GM12874 (cell line): ENCODE measurements around the gene LIAS.

Experiments used
- TF ChIP-seq, protein P1 (sequence below): IDR thresholded peaks from 2 replicates; pipeline ENCODE4 v1.5.1; 2011; ENCODE audit warnings: low read depth, mild to moderate bottlenecking, control low read depth, low read length, moderate library complexity; ENCODE audit not compliant: insufficient read depth

The LIAS gene

GRCh38 chr4:39429476-39430334, 29.2 kb upstream of the LIAS start:
- TF ChIP-seq, protein P1, sequence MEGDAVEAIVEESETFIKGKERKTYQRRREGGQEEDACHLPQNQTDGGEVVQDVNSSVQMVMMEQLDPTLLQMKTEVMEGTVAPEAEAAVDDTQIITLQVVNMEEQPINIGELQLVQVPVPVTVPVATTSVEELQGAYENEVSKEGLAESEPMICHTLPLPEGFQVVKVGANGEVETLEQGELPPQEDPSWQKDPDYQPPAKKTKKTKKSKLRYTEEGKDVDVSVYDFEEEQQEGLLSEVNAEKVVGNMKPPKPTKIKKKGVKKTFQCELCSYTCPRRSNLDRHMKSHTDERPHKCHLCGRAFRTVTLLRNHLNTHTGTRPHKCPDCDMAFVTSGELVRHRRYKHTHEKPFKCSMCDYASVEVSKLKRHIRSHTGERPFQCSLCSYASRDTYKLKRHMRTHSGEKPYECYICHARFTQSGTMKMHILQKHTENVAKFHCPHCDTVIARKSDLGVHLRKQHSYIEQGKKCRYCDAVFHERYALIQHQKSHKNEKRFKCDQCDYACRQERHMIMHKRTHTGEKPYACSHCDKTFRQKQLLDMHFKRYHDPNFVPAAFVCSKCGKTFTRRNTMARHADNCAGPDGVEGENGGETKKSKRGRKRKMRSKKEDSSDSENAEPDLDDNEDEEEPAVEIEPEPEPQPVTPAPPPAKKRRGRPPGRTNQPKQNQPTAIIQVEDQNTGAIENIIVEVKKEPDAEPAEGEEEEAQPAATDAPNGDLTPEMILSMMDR: no peak

DNA sequence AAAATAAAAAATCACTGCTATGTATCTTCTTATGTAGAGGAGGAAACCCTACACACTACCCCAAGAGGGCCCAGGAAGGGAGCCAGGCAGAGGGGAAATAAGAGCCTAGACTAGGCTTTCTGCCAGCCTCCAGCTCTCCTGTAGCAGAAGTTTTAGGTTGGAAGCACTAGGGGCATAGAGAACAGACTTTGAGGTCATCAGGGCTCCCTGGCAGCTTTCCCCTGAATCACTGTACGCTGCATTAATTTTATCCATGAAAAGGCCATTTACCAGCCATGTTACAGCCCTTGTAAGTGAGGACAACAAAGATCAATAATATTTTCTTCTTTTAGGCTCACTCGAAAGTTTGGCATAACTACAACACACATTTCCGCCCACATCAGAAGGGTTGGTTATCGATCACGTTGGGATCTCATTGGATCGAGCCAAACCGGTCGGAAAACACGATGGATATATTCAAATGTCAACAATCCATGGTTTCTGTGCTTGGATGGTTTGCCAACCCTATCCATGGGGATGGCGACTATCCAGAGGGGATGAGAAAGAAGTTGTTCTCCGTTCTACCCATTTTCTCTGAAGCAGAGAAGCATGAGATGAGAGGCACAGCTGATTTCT, 24.9 kb upstream of the LIAS start:
- TF ChIP-seq, protein P1: no peak

DNA sequence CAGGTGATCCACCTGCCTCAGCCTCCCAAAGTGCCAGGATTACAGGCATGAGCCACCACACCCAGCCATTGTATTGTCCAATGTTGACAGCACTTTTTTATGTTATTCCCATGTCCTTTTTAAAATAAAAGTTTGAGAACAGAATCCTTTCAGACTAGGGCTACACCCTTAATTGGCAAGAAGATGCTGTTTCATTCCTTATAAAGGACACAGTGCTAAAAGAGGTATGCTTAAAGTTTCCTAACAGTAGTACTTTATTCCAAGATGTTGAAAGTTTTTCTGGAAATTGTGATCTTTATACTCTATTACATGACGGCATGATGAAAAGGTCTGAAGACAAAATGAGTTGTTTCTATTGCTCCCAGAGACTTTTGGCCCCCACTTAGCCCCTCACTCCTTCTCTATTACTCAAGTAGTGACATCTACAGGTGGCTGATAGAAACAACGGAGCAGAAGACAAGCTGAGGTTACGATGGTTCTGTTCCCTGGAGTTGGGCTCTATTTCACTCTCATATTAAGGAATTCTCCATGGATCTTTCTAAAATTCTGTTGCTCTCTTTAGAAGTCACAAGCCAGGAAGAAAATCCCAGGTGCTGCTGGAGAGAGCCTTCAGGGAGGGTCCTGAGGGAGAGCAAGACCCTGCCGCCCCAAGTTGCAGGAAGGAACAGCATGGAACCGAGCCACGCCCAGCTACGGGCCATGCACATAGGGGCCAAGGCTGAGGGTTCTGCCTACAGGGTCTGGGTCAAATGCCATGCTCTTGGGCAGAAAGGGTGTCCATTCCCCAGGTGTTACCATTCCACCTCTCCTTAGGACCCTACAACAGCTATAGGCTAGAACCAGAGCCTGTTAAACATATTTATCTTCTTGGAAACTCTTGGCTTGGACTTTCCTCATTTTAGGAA, 22.9 kb upstream of the LIAS start:
- TF ChIP-seq, protein P1: peak; percentile 8; the same call in 1 of the 2 replicates

GRCh38 chr4:39441593-39441992, 17.3 kb upstream of the LIAS start:
- TF ChIP-seq, protein P1: no peak

DNA sequence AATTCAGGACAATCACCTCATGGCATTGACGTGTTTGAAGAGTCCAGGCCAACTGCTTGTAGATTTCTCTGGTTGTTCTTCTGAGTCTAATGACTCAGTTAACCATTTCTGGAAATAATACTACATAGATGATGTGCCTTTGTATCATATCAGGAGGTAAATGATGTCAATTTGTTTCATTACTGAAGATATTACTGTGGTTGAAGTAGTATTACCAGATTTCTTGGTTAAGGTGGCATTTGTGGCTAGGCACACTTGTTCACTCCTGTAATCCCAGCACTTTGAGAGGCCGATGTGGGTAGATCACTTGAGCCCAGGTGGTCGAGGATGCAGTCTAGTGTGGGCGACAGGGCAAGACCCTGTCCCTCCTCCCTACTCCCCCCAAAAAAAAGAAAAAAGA, 15.9 kb upstream of the LIAS start:
- TF ChIP-seq, protein P1: no peak

- TF ChIP-seq, protein P1: no peak
Measured at GRCh38 chr4:39446483-39446841, 12.4 kb upstream of the LIAS start.
